ENCODE measurements around the gene STXBP5. TPM values are rescaled to one million over a fixed set of nuclear protein-coding genes. Genes with fewer than 3 reads are reported as not detected.

Gene STXBP5
- total RNA-seq, 1 experiment from 2014 or later = 11.6 TPM

GRCh38 chr6:147345902-147346301, 141.7 kb downstream of the STXBP5 start:
- WGBS (ENCODE audit: extremely low coverage, insufficient read length, low lambda C conversion rate) = no CpG with 5 or more reads among the region's 2 CpGs

More at GRCh38 chr6:147345902-147346301, 141.7 kb downstream of the STXBP5 start:
- Histone ChIP-seq H3K23ac (ENCODE audit: insufficient read length, low read depth, low read length) (no peak overlapping the region), H3K23me2 (ENCODE audit: insufficient read length, low read depth, low read length, poor library complexity, severe bottlenecking) (no peaks in the 10 kb centered on the region), H3K79me2 (ENCODE audit: insufficient read depth, low read length) (no peaks in the 10 kb centered on the region), H2BK5ac (ENCODE audit: insufficient read length, low read length) (no peak overlapping the region), H3K18ac (ENCODE audit: insufficient read length, low read depth, low read length) (no peak overlapping the region), H2AK5ac (ENCODE audit: insufficient read length, low read length) (no peak overlapping the region), H3K14ac (ENCODE audit: insufficient read depth, low read length) (no peak overlapping the region), H3K4ac (ENCODE audit: low read depth, low read length) (no peak overlapping the region), H3K27me3 (ENCODE audit: insufficient read depth, low read length) (no peaks in the 10 kb centered on the region), H3T11ph (ENCODE audit: low read length) (no peak overlapping the region), H3K4me1 (ENCODE audit: insufficient read depth, low read length) (no peaks in the 10 kb centered on the region), H3K27ac (ENCODE audit: insufficient read length, low read depth, low read length) (no peak overlapping the region), H2BK15ac (ENCODE audit: low read depth, low read length) (no peak overlapping the region), H2BK20ac (ENCODE audit: low read depth, low read length, poor library complexity, severe bottlenecking) (no peak overlapping the region), H4K20me1 (ENCODE audit: control insufficient read depth, insufficient read depth, insufficient read length) (no peaks in the 10 kb centered on the region), H3K9ac (ENCODE audit: extremely low read depth, insufficient read length, low read length) (no peak overlapping the region), H2AFZ (ENCODE audit: low read length) (no peak overlapping the region), H2BK120ac (ENCODE audit: low read depth, low read length, poor library complexity, severe bottlenecking) (no peak overlapping the region), H4K91ac (ENCODE audit: insufficient read length, low read depth, low read length) (no peak overlapping the region), H3K56ac (ENCODE audit: insufficient read length, low read depth, low read length) (no peak overlapping the region), H3K4me2 (ENCODE audit: insufficient read depth, insufficient read length, low read length) (no peak overlapping the region), H4K5ac (ENCODE audit: insufficient read length, low read depth, low read length) (no peak overlapping the region), H3K79me1 (ENCODE audit: insufficient read depth, low read depth, low read length, poor library complexity, severe bottlenecking) (no peaks in the 10 kb centered on the region), H4K8ac (replicated peaks; ENCODE audit: insufficient read length, low read depth, low read length) (no peak overlapping the region), H3K9me3 (ENCODE audit: control insufficient read depth, low read depth, low read length) (no peaks in the 10 kb centered on the region), H2BK12ac (ENCODE audit: insufficient read length, low read depth, low read length) (no peak overlapping the region)
- Mint-ChIP-seq H3K4me3 (no peak overlapping the region), H3K27me3 (ENCODE audit: low read depth) (no peaks in the 10 kb centered on the region), H3K36me3 (ENCODE audit: insufficient read depth in 1 of 3, low read depth in 3 of 3) (no peaks in the 10 kb centered on the region; a peak in 2 of 7 replicates), H3K27ac (no peak overlapping the region), H3K4me1 (no peaks in the 10 kb centered on the region), H3K9me3 (no peaks in the 10 kb centered on the region)
- DNase-seq = no peak
- TF ChIP-seq, protein P1, sequence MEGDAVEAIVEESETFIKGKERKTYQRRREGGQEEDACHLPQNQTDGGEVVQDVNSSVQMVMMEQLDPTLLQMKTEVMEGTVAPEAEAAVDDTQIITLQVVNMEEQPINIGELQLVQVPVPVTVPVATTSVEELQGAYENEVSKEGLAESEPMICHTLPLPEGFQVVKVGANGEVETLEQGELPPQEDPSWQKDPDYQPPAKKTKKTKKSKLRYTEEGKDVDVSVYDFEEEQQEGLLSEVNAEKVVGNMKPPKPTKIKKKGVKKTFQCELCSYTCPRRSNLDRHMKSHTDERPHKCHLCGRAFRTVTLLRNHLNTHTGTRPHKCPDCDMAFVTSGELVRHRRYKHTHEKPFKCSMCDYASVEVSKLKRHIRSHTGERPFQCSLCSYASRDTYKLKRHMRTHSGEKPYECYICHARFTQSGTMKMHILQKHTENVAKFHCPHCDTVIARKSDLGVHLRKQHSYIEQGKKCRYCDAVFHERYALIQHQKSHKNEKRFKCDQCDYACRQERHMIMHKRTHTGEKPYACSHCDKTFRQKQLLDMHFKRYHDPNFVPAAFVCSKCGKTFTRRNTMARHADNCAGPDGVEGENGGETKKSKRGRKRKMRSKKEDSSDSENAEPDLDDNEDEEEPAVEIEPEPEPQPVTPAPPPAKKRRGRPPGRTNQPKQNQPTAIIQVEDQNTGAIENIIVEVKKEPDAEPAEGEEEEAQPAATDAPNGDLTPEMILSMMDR (conservative IDR thresholded peaks at IDR 0.05) = no peak

Data from H9 (cell line).